A549 treated with dexamethasone at 1 μM for 4 hours (cell line): ENCODE measurements around the gene TMEM53. TPM values are rescaled to one million over a fixed set of nuclear protein-coding genes. Genes with fewer than 3 reads are reported as not detected.

ENCODE experiments used
- total RNA-seq: library from RNA; stranded (reverse); fragments of 200-300 nt; extraction: Qiagen RNA extraction; gene quantifications from 5 replicates; pipeline ENCODE4 v1.2.3, GENCODE V29; 2022

The TMEM53 gene
- 4.5 to 8.7 TPM (median 8.0 TPM) in 5 replicates for total RNA-seq

DNA sequence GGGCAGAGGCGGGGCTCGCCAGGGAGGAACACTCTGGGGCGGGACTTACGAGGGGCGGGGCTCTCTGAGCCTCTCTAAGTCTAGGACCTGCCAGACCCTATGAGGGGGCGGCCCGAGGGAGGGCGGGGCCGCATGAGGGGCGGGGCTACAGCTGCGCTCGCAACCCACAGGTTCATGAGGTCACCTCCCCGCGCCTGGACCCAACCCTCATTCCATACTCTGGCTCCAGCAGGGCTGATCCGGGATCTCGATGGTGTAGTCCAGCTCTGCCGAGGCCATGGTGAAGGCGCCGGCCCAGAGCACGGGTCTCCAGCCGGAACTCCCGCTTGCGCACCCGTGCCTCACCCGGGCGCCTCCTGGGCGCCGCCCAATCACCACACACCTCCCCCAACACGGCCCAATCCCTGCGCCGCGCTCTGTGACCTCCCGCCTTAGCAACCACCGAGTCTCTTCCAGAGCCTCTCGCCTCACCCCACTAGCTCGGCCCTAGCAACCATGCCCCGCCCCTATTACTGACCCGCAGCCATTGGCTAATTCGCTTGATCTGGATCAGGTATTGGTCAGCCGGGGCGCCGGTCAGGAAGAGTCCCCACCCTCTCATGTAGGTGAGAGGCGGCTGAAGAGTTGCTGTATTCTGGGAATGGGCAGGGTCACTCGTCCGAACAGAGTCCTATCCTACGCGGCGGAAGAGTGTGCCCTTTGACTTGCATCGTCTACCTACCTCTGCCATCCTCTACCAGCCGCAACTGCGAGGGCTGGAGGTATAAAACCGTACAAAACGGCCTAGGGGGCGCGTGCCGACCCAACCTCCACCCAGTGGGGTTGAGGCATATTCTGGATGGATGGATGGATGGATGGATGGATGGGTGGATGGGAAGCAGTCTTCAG lies at the start of gene TMEM53, which contains the start of gene ARMH1:
TMEM53 (minus strand) TSS at position 369 of the 888 bp plus-strand sequence; CDS start at position 279, 90 bp downstream.
ARMH1 (plus strand) TSS at position 602 of the 888 bp plus-strand sequence. CDS start 14,984 bp downstream, outside the sequence.

Other genes with a start within 250 kb of the TMEM53 start
- gene ARMH1, start 233 bp upstream of the TMEM53 start, total RNA-seq = 0.35 to 1.2 TPM (median 0.71 TPM) in 5 replicates
- gene RNU5D-1, start 56.7 kb upstream of the TMEM53 start, total RNA-seq = not detected in 5 replicates
- 31.9 to 38.9 TPM (median 36.7 TPM) in 5 replicates for gene KIF2C, start 65.4 kb upstream of the TMEM53 start, total RNA-seq
- gene RPS8, start 101.1 kb upstream of the TMEM53 start, total RNA-seq = 1,410 to 1,585 TPM (median 1,417 TPM) in 5 replicates
- 0.23 to 0.45 TPM (median 0.36 TPM) in 5 replicates for gene BEST4, start 113.7 kb upstream of the TMEM53 start, total RNA-seq
- gene PLK3, start 125.9 kb upstream of the TMEM53 start, total RNA-seq = 10.7 to 15.3 TPM (median 15.2 TPM) in 5 replicates
- gene DYNLT4, start 132.9 kb upstream of the TMEM53 start, total RNA-seq = 0.38 to 0.73 TPM (median 0.53 TPM) in 4 of 5 replicates, not detected in the other
- 1.4 to 3.4 TPM (median 2.6 TPM) in 5 replicates for gene BTBD19, start 134.0 kb upstream of the TMEM53 start, total RNA-seq
- gene PTCH2, start 168.8 kb upstream of the TMEM53 start, total RNA-seq = 0.12 to 0.26 TPM (median 0.17 TPM) in 5 replicates